Measurements from ENCODE around the gene PTGDR2. TPM values are rescaled to one million over a fixed set of nuclear protein-coding genes. Genes with fewer than 3 reads are reported as not detected.
A peak's percentile ranks its signal among the peaks of the same experiment; 100 is the strongest.

PTGDR2 gene
- total and polyA plus RNA-seq, 9 of the 15 experiments (the other 6 are each of a cell fraction or from before 2014, with no cell fraction given), result 0.51 to 2.6 (median 1.6) TPM

GRCh38 chr11:60854140-60854846 is 1.5 kb downstream of the PTGDR2 start (continued):
- TF ChIP-seq ZNF407 (IDR thresholded peaks at IDR 0.05; ENCODE audit: low read depth) (peak; percentile 90), DPF2 (IDR thresholded peaks at IDR 0.05) (peak; percentile 80), ZBTB7A (IDR thresholded peaks at IDR 0.05; ENCODE audit: borderline replicate concordance, control insufficient read depth, low read depth, low read length) (peak; percentile 85; the same call in 1 of the 2 replicates), SFPQ (IDR thresholded peaks at IDR 0.05; ENCODE audit: low read depth, low read length) (no peak), ARID1B (IDR thresholded peaks at IDR 0.05) (peak; percentile 79), CTCF (IDR thresholded peaks at IDR 0.05 in 2 of 3, conservative IDR thresholded peaks at IDR 0.05 in 1 of 3; ENCODE audit: insufficient read depth in 2 of 3, low read depth in 1 of 3, low read length in 3 of 3) (peak in 2 of 3 experiments; percentile 9 to 31; a peak in 2 of 6 replicates), CTBP1 (IDR thresholded peaks at IDR 0.05; ENCODE audit: borderline replicate concordance) (peak; percentile 89), LEF1 (IDR thresholded peaks at IDR 0.05) (peak; percentile 62; the same call in 1 of the 2 replicates), ID3 (CRISPR knock-in tag; IDR thresholded peaks at IDR 0.05) (no peak), ID3 (tag; IDR thresholded peaks at IDR 0.05) (no peak), KDM1A (IDR thresholded peaks at IDR 0.05) (peak; percentile 42 to 45; a peak in 2 of 4 replicates), BHLHE40 (IDR thresholded peaks at IDR 0.05; ENCODE audit: low read length) (0 out of 2 replicates have a peak, but pooled peaks have one; percentile 28), SPI1 (IDR thresholded peaks at IDR 0.05; ENCODE audit: borderline replicate concordance, low read depth, low read length) (peak; percentile 53; the same call in 1 of the 2 replicates), MAZ (CRISPR knock-in tag; conservative IDR thresholded peaks at IDR 0.05 in 1 of 2, IDR thresholded peaks at IDR 0.05 in 1 of 2) (peak; percentile 68 to 81; a peak in 3 of 4 replicates)

All from K562 (cell line).